Fibroblast of the aortic adventitia (primary cell): ENCODE data around the gene INTS15. TPM values are rescaled to one million over a fixed set of nuclear protein-coding genes. Genes with fewer than 3 reads are reported as not detected.
"Not testable (repeated sequence)": the region's sequence is repeated elsewhere in the genome, so short reads cannot be mapped to it uniquely, and the experiment has no call there.

Source experiments
- DNase-seq: peaks from one replicate; pipeline ENCODE4 v3.0.0-alpha.2; 2010; ENCODE audit warnings: low read depth
- H3K4me3 ChIP-seq: 2 replicates; pipeline ENCODE4 v1.5.1; 2011; ENCODE audit warnings: low read depth, mild to moderate bottlenecking, control low read depth, low read length, moderate library complexity
- CTCF ChIP-seq: IDR thresholded peaks from 2 replicates; pipeline ENCODE4 v1.5.1; 2011; ENCODE audit warnings: mild to moderate bottlenecking, low read length, control low read depth, inconsistent platforms; ENCODE audit not compliant: insufficient read depth
- total RNA-seq: library from RNA; depleted of rRNA; stranded (reverse); fragments of >200 nt; gene quantifications from 2 replicates; pipeline ENCODE4 v1.2.3, GENCODE V29; 2012; ENCODE audit warnings: low replicate concordance

INTS15 gene
- total RNA-seq, 1 donor, result 10.8 TPM

DNA sequence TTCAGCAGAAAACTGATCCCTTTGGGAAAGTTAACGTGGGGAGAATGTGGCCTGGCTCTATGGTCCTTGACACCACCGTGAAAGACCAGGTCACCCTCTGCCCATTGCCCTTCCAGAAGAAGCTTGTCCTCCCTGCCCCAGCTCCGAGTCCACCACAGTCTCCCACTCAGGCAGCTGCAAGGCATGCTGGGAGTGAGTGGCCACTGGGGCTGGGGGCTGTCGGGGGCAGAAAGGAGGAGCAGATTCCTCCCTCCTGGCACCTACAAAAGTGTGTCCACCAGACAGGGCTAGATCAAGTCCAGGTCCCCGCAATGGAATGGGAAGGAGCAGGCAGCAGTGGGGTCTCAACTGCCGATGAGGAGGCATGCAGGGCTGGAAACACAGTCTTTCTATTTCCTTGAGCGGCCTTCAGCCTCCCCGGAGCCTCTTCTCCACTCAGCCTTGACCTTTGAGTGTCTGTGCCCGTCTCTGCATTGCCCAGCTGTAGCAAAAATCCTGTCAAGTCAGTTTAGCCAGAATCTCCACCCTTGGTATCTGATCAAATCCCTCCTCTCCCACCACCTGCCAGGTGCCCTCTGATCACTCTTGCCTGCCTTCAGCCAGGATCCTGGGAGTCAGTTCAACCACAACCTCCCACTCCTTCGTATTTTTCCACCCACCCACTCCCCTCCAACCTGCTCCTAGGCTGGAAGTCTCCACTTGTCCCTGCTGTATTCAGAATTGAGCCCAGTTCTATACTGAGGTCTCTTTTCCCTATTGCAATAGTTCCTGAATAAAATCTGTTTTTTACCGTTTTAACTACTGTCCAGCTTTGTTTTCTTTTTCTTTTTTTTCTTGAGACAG is 40.4 kb downstream of the INTS15 start:
- no peak for DNase-seq
- no peak overlapping the region for H3K4me3 ChIP-seq
- no peak for TF ChIP-seq CTCF

GRCh38 chr7:6631605-6632004 is 41.8 kb downstream of the INTS15 start:
- no peak for DNase-seq
- no peak overlapping the region for H3K4me3 ChIP-seq
- no peak for TF ChIP-seq CTCF

- DNase-seq, result no peak
- no peak overlapping the region for H3K4me3 ChIP-seq
- no peak for TF ChIP-seq CTCF
Measured at GRCh38 chr7:6634021-6634420, 44.2 kb downstream of the INTS15 start.

GRCh38 chr7:6634971-6635370 is 45.1 kb downstream of the INTS15 start:
- not testable (repeated sequence) for DNase-seq, H3K4me3 ChIP-seq

- TF ChIP-seq CTCF, result no peak
- DNase-seq, result peak; percentile 43
- peak within 1 kb of the TSS; percentile 79 for H3K4me3 ChIP-seq
Measured at GRCh38 chr7:6636741-6637543, 47.1 kb downstream of the INTS15 start, which contains the start of gene ZNF316. ZNF316 (plus strand) TSS chr7:6637318; CDS start chr7:6642410, 5,092 bp downstream.

DNA sequence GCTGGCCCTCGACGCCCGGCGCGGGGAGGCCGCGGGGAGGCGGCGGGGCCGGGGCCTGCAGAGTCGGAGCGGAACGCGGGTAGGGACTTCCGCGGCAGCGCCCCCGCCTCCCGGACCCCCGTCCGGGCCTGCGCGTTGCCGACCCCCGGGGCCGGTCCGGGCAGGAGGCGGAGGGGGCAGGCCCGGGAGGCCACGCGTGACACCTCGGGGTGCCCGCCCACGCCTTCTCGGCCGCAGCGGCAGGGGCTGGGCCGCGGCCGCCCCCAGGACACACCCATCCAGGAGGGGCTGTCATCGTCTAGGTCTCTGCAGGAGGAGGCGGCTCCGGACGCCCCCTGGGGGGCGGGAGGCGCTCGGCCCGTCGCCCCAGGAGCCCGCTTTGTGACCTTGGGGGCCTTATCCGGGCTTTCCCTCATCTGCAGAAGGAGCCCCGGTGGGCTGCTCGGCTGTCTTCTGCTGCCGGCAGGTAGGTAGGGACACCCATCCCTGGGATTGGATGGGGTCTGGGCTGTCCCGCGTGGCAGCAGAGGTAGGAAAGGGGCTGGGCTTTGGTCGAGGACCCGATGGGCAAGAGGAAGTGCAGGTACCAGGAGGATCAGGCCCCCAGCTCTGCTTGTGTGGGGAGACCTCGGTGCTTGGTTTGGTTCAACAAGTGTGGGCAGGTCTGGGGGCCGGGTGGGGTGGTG is 47.9 kb downstream of the INTS15 start:
- no peak for DNase-seq
- H3K4me3 ChIP-seq, result peak overlapping the region; percentile 79
- peak; percentile 27 for TF ChIP-seq CTCF

DNA sequence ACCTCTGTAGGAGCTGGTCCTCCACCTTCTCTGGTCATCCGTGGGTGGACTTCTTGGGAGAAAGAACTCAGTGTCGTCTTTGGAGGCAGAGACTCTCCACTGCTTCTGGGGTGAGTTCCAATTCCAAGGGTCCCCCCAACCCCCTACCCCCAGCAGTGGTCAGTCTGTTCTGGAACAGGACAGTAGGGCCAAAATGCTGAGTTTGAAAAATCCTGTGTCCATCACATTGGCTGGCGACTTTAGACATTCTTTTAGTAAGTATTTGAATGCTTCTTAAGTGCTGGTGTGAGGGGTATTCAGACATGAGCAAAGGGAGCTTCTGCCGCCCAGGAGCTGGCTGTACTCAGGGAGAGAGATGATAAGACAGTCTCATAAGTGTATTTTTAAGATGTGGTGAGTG is 49.2 kb downstream of the INTS15 start:
- TF ChIP-seq CTCF, result no peak
- DNase-seq, result no peak
- peak overlapping the region; percentile 79 for H3K4me3 ChIP-seq
